Subcutaneous adipose tissue (tissue), 4 donors: Measurements from ENCODE around the gene SCN8A. TPM values are rescaled to one million over a fixed set of nuclear protein-coding genes. Genes with fewer than 3 reads are reported as not detected.

Source experiments
- total RNA-seq, 4 donors: library from RNA; depleted of rRNA; stranded (reverse); fragments of >200 nt; gene quantifications; one replicate each; pipeline ENCODE4 v1.1.0, GENCODE V29; 2016
- TF ChIP-seq, protein P1 (sequence below): fragments of 450-650 bp; IDR thresholded peaks from one replicate; pipeline ENCODE4 v1.5.1; 2016; ENCODE audit warnings: low read depth, mild to moderate bottlenecking, control low read depth, antibody characterized with exemption, moderate library complexity

Gene SCN8A
- total RNA-seq, 4 donors from 2014 or later: 0.19 to 1.2 (median 0.68) TPM

DNA sequence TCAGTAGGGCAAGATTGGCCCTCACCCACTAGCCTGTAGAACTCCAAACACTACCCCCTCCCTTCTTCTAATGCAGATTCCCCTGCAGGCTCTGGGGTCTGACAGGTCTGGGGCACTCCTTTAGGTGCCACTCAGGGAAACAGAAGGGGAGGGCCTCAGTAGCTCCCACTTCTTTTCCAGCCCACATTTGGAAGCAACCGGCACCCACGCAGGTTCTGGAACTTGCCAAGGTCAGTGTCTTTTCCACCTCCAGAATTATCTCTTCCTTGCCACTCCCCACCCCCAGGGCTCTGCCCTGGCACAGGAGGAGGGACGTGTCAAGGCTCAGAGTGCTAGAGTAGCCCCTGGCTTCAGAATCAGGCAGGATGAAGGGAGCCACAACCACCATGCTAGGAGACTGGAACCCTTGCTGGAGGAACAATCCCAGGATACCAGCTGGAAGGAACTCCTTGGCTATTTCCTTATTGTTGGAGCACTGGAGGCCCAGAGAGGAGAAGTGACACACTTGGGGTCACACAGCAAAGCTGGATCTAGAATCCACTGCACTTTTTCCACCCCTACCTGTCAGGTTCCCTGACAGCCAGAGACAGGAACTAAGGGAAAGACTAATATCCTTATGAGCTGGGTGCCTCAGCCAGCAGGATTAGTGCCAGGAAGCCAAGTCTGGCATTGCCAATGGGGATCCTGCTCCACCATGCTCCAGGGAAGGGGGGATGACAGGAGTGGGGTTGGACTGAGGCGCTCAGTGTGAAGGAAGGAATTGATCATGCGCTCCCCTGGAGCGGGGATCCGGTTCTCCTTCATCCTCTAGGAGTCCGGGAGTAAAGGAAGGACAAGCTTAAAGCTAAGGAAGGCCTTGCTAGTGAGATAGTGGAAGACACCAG is 259.3 kb downstream of the SCN8A start:
- TF ChIP-seq, protein P1, sequence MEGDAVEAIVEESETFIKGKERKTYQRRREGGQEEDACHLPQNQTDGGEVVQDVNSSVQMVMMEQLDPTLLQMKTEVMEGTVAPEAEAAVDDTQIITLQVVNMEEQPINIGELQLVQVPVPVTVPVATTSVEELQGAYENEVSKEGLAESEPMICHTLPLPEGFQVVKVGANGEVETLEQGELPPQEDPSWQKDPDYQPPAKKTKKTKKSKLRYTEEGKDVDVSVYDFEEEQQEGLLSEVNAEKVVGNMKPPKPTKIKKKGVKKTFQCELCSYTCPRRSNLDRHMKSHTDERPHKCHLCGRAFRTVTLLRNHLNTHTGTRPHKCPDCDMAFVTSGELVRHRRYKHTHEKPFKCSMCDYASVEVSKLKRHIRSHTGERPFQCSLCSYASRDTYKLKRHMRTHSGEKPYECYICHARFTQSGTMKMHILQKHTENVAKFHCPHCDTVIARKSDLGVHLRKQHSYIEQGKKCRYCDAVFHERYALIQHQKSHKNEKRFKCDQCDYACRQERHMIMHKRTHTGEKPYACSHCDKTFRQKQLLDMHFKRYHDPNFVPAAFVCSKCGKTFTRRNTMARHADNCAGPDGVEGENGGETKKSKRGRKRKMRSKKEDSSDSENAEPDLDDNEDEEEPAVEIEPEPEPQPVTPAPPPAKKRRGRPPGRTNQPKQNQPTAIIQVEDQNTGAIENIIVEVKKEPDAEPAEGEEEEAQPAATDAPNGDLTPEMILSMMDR: no peak

DNA sequence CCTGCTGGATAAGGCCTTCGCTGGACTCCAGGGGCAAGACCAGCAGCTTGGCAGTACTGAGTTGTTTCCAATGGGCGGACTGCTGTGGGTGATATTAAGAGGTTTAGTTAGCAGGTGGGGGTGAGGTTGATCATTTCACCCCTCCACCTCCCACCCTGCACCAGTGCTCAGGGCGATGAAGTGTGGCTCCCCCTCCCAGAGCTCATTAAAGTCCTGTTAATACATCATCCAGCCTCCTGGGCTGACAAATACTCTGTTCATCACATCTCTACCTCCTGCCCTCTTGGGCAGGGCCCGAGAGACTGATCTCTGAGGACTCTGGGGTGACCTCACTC is 259.9 kb downstream of the SCN8A start:
- TF ChIP-seq, protein P1: no peak

DNA sequence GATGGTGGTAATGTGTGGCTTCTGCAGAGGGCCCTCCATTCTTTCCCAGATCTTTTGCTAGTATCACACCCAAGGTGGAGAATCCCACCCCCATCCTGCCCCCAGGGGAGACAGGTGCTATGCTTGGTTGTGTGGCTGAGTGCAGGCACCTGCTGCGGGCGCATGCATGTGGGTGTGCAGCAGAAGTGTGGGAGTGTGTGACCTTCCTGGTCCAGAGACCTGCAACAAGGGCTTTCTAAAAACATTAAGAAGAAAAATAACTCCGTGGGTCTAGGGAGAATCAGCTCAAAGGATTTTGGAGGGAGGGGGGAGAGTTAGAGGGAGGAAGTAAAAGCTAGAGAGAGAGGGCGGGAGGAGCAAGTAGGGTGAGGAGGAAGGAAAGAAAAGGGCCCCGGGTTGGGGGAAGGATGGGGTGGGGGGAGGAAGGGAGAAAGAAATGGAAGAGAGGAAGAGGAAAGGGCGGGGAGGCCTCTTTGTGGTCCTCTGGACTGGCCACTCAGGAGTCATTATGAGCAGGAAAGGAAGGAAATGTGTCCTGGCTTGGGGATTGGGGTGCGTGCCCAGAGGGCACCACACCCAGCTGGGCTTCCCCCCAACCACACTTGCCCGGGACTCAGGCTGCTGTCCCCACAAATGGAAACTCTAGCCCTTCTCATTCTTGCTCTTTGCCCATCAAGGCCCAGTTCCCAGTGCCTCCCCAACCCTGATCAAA is 260.5 kb downstream of the SCN8A start:
- TF ChIP-seq, protein P1: no peak

DNA sequence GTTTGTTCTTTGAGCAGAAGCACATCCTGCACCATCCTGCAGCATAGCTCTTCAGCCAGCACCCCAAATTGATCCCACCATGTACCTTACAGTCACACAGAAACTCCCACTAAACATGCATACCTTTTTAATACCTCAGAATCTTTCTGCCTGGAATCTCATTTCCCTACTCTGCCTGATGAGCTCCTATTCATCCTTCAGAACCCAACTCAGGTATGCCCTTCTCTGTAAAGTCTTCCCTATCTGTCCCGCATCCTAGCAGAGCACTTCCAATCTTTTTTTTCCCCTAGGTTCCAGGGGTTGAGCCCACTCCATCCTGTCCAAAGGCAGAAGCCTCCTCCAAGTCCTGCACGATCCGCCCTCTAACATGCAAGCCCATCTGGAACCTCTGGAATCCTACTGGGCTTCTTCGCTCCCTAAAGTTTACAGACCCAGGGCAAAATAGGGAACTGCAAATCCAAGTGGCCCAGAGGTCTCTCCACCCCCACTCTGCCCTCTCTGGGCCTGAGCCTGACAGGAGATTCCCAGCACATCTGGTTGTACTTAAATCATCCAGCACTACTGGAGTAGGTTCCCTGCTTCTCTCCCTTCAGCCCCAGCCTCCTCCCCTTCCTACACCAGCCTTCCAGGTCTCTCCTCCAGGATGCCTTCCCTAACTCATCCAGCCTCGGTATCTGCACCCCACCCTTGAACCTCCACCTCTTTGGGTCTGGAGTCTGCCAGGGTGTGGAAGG is 261.5 kb downstream of the SCN8A start:
- TF ChIP-seq, protein P1: no peak

DNA sequence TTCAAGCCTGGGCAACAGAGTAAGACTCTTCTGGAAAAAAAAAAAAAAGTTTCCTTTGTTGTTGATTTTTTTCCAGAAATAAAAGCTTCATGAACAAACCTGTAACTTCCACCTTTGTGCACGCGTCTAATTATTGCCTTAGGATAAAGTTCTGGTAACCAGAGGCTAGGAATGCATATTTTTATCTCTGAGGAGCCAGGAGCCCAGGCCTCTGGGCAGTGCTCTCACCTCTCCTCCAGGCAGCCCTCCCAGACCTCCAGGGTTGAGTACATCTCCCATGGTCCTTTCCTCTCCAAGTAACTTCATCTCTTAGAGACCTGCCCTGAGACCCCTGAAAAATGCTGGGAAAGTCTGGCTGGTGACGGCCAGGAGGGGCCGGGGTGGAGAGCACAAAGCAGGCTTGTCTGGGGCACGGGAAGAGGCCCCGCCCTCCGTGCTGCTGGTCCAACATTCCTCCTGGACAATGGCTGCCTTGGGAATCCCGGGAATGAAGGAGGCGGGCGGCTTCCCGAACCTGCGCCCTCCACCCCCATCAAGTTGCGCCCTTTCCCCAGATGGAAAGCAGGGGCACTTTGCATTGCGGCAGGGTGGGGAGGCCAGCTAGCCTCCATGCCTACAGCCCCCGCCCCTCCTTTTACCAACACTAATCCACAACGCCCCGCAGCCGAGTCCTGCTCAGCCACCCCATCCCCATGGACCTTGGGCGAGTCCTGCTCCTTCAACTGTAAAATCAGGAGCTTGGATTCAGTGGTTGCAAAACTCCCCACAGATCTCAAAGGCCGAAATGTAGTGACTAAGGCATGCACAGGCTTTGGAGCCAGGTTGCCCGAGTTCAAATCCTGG is 264.8 kb downstream of the SCN8A start:
- TF ChIP-seq, protein P1: no peak

DNA sequence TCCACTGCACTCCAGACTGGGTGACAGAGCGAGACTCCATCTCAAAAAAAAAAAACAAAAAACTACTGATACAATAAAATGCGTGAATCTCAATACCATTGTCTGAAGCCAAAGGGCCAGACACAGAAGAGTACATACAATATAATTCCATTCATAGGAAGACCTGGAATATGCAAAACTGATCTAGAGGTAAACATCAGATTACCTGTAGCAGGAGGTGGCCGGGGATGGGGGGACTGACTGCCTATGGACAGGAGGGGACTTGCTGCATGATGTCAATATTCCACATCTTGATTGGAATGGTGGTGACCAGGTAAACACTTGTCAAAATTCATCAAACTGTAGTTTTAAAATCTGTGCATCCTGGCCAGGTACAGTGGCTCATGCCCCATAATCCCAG is 270.0 kb downstream of the SCN8A start:
- TF ChIP-seq, protein P1: no peak

Other genes starting within 250 kb of the SCN8A start
- not detected for gene CELA1, start 244.6 kb upstream of the SCN8A start, total RNA-seq
- gene GALNT6, start 199.8 kb upstream of the SCN8A start, total RNA-seq: 10 to 100 TPM in 1 of 4 donors, 1 to 10 TPM in 3; 1.1 to 13.8 (median 3.3) TPM
- 1 to 10 TPM in 3 of 4 donors, under 1 TPM in 1; 0.49 to 5.6 (median 1.7) TPM for gene SLC4A8, start 166.4 kb upstream of the SCN8A start, total RNA-seq